Keratinocyte (primary cell): ENCODE results near the gene DSE. TPM values are rescaled to one million over a fixed set of nuclear protein-coding genes. Genes with fewer than 3 reads are reported as not detected.

Experiments
- DNase-seq: peaks from one replicate; pipeline ENCODE4 v3.0.0-alpha.2; 2011; ENCODE audit warnings: low read depth, missing footprints, low spot score
- FAIRE-seq: peaks from 2 replicates; lab custom pipeline; 2011; peaks lifted over from hg19 to GRCh38; lab: Jason Lieb, UNC
- H2AFZ ChIP-seq: 2 replicates; pipeline ENCODE4 v1.6.0; 2012; ENCODE audit warnings: low read length, control low read depth, inconsistent platforms; ENCODE audit not compliant: control insufficient read depth
- H3K27ac ChIP-seq: 2 replicates; pipeline ENCODE4 v1.5.1; 2011; ENCODE audit warnings: low read length; ENCODE audit not compliant: control insufficient read depth, insufficient read depth
- H3K27me3 ChIP-seq: 3 replicates; pipeline ENCODE4 v1.6.0; 2011; ENCODE audit warnings: low read length; ENCODE audit not compliant: control insufficient read depth, insufficient read depth; ENCODE audit errors: extremely low read depth
- H3K36me3 ChIP-seq, 2 experiments: 2 replicates in 1 of 2; 3 replicates in 1 of 2; pipeline ENCODE4 v1.5.1; 2011; ENCODE audit warnings: low read length in 2 of 2, mild to moderate bottlenecking in 1 of 2; ENCODE audit not compliant: control insufficient read depth in 2 of 2, insufficient read depth in 2 of 2; ENCODE audit errors: extremely low read depth in 1 of 2
- H3K4me1 ChIP-seq: 3 replicates; pipeline ENCODE4 v1.5.1; 2011; ENCODE audit warnings: low read length; ENCODE audit not compliant: control insufficient read depth, insufficient read depth; ENCODE audit errors: extremely low read depth
- H3K4me2 ChIP-seq: 3 replicates; pipeline ENCODE4 v1.6.0; 2011; ENCODE audit warnings: low read depth, low read length; ENCODE audit not compliant: control insufficient read depth, insufficient read depth; ENCODE audit errors: extremely low read depth
- H3K4me3 ChIP-seq, 3 experiments: fragments of 200-600 bp in 1 of 3; sonication (generic) in 1 of 3; 2 replicates in 2 of 3; 3 replicates in 1 of 3; pipeline ENCODE4 v1.5.1; 2011 to 2016; ENCODE audit warnings: low read length in 3 of 3, mild to moderate bottlenecking in 3 of 3, control low read depth in 2 of 3, inconsistent platforms in 1 of 3, low read depth in 1 of 3, mixed read lengths in 1 of 3, mixed run types in 1 of 3, moderate library complexity in 1 of 3; ENCODE audit not compliant: control insufficient read depth in 2 of 3, insufficient read depth in 2 of 3; ENCODE audit errors: extremely low read depth in 1 of 3
- H3K79me2 ChIP-seq: 2 replicates; pipeline ENCODE4 v1.6.0; 2012; ENCODE audit warnings: low read length; ENCODE audit not compliant: control insufficient read depth, insufficient read depth
- H3K9ac ChIP-seq: 3 replicates; pipeline ENCODE4 v1.6.0; 2011; ENCODE audit warnings: low read length; ENCODE audit not compliant: control insufficient read depth, insufficient read depth; ENCODE audit errors: extremely low read depth
- H3K9me1 ChIP-seq: 3 replicates; pipeline ENCODE4 v1.6.0; 2011; ENCODE audit warnings: low read length; ENCODE audit not compliant: control insufficient read depth, insufficient read depth; ENCODE audit errors: extremely low read depth
- H3K9me3 ChIP-seq: 2 replicates; pipeline ENCODE4 v1.5.1; 2012; ENCODE audit warnings: low read depth, low read length; ENCODE audit not compliant: control insufficient read depth
- H4K20me1 ChIP-seq: 3 replicates; pipeline ENCODE4 v1.6.0; 2011; ENCODE audit warnings: low read length; ENCODE audit not compliant: control insufficient read depth, insufficient read depth; ENCODE audit errors: extremely low read depth
- CTCF ChIP-seq, 3 experiments: IDR thresholded peaks in 1 of 3; conservative IDR thresholded peaks in 1 of 3; optimal IDR thresholded peaks in 1 of 3; 2 replicates in 2 of 3; 3 replicates in 1 of 3; pipeline versions ENCODE3 to v1.5.1; 2011; ENCODE audit warnings: low read length in 3 of 3, mild to moderate bottlenecking in 3 of 3, moderate library complexity in 2 of 3, control low read depth in 1 of 3, inconsistent platforms in 1 of 3; ENCODE audit not compliant: insufficient read depth in 2 of 3; ENCODE audit errors: extremely low read depth in 1 of 3
- EZH2 ChIP-seq: IDR thresholded peaks from one replicate; pipeline ENCODE4 v1.6.1; 2012; ENCODE audit warnings: inconsistent platforms, mild to moderate bottlenecking, low read length, moderate library complexity
- dilution Hi-C: fragments of 300-500 bp; cut with MboI; formaldehyde crosslinking; loops from one replicate; pipeline ENCODE4 v1.7.0; 2020; ENCODE audit warnings: low sequenced_read_pairs; ENCODE audit not compliant: extremely low pct_ligation_motif_present
- polyA plus RNA-seq, 5 experiments: library from polyadenylated mRNA; depleted of rRNA in 3 of 5; stranded (reverse) in 3 of 5; stranded (forward) in 1 of 5; unstranded in 1 of 5; fragments of >200 nt; gene quantifications; 1 replicate in 1 of 5; 2 replicates in 3 of 5; 3 replicates in 1 of 5; pipeline versions ENCODE4 v1.2.1 to v1.2.3, GENCODE V29; 2011 to 2012; ENCODE audit warnings: missing spikeins in 2 of 5, low read depth in 1 of 5, low replicate concordance in 1 of 5

DSE gene
- polyA plus RNA-seq, 1 donor (not counting 4 experiments of a cell fraction or from before 2014, with no cell fraction given), result 99.7 TPM

- no peak overlapping the region for H2AFZ ChIP-seq
- H3K9ac ChIP-seq, result no peak overlapping the region
- TF ChIP-seq EZH2 (no peak), CTCF (optimal IDR thresholded peaks at IDR 0.05 in 1 of 3, IDR thresholded peaks at IDR 0.05 in 1 of 3, conservative IDR thresholded peaks at IDR 0.05 in 1 of 3; ENCODE audit: extremely low read depth in 1 of 3, insufficient read depth in 2 of 3, low read length in 3 of 3) (no peak)
- H3K9me1 ChIP-seq, result no peaks in the 10 kb centered on the region
- no peak overlapping the region for H3K4me2 ChIP-seq
- no peak for DNase-seq
- H3K27ac ChIP-seq, result no peak overlapping the region
- no peaks in the 10 kb centered on the region for H3K4me1 ChIP-seq
- no peaks in the 10 kb centered on the region for H3K9me3 ChIP-seq
- peak; percentile 17 for FAIRE-seq
- no peaks in the 10 kb centered on the region for H3K36me3 ChIP-seq
- no peaks in the 10 kb centered on the region for H3K27me3 ChIP-seq
- H3K79me2 ChIP-seq, result no peaks in the 10 kb centered on the region
- dilution Hi-C loops, result no loop called here
- no peak overlapping the region for H3K4me3 ChIP-seq
- no peaks in the 10 kb centered on the region for H4K20me1 ChIP-seq
Measured at GRCh38 chr6:116471531-116471930, 100.8 kb downstream of the DSE start.

GRCh38 chr6:116472706-116473105 lies 102.0 kb downstream of the DSE start:
- no peaks in the 10 kb centered on the region for H3K79me2 ChIP-seq
- no peak for FAIRE-seq

More at GRCh38 chr6:116472706-116473105, 102.0 kb downstream of the DSE start:
- Histone ChIP-seq H3K27me3 (no peaks in the 10 kb centered on the region), H3K27ac (no peak overlapping the region), H3K4me1 (no peaks in the 10 kb centered on the region), H3K4me2 (no peak overlapping the region), H3K9me1 (no peaks in the 10 kb centered on the region), H4K20me1 (no peaks in the 10 kb centered on the region), H3K9ac (no peak overlapping the region), H3K4me3 (no peak overlapping the region), H2AFZ (no peak overlapping the region), H3K36me3 (no peaks in the 10 kb centered on the region), H3K9me3 (no peaks in the 10 kb centered on the region)
- TF ChIP-seq EZH2 (no peak), CTCF (optimal IDR thresholded peaks at IDR 0.05 in 1 of 3, IDR thresholded peaks at IDR 0.05 in 1 of 3, conservative IDR thresholded peaks at IDR 0.05 in 1 of 3; ENCODE audit: extremely low read depth in 1 of 3, insufficient read depth in 2 of 3, low read length in 3 of 3) (no peak)
- DNase-seq, result no peak
- dilution Hi-C loops, result no loop called here
